PC-3 (cell line): ENCODE data around the gene DET1.

Experiments
- EZH2 ChIP-seq: fragments of 300-600 bp; sonication (generic); IDR thresholded peaks from one replicate; pipeline ENCODE4 v1.6.1; 2017; ENCODE audit warnings: antibody characterized with exemption, mild to moderate bottlenecking, low read length; ENCODE audit not compliant: unreplicated experiment
- TF ChIP-seq, protein P1 (sequence below): fragments of 300-600 bp; sonication (generic); conservative IDR thresholded peaks from 2 replicates; pipeline ENCODE4 v1.5.1; 2017; ENCODE audit warnings: antibody characterized with exemption, low read depth, mild to moderate bottlenecking, low read length

DNA sequence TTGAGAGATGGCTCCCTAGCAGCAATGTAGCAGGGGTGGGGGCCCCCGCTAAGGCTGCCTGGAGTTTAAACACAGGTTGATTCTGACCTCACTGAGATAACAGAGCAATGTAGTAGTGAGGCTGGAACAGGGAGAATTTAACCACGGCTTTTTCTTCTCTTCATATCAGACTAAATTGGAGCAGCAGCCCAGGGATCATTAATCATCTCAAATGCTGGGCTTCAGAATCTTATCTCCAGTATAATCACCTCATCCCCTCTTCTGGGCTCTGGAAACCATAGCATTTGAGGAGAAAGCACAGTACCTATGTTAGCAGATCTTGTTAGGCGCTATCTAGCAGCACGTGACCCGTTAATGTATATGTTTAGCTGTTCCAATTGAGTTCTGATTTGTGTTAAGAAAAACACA is 25.4 kb upstream of the DET1 start:
- TF ChIP-seq, protein P1, sequence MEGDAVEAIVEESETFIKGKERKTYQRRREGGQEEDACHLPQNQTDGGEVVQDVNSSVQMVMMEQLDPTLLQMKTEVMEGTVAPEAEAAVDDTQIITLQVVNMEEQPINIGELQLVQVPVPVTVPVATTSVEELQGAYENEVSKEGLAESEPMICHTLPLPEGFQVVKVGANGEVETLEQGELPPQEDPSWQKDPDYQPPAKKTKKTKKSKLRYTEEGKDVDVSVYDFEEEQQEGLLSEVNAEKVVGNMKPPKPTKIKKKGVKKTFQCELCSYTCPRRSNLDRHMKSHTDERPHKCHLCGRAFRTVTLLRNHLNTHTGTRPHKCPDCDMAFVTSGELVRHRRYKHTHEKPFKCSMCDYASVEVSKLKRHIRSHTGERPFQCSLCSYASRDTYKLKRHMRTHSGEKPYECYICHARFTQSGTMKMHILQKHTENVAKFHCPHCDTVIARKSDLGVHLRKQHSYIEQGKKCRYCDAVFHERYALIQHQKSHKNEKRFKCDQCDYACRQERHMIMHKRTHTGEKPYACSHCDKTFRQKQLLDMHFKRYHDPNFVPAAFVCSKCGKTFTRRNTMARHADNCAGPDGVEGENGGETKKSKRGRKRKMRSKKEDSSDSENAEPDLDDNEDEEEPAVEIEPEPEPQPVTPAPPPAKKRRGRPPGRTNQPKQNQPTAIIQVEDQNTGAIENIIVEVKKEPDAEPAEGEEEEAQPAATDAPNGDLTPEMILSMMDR, result no peak
- TF ChIP-seq EZH2, result no peak
